Tibial artery (tissue), 4 donors: Measurements from ENCODE around the gene NTNG2.

Experiments used
- DNase-seq, 2 donors: peaks; one replicate each; pipeline ENCODE4 v3.0.0-alpha.2; 2019
- H3K27ac ChIP-seq, 2 donors: fragments of 200-600 bp; sonication (generic) in 1 of 2; 1 replicate in 1 of 2; 2 replicates in 1 of 2; pipeline ENCODE4 v1.5.1; 2018 to 2019; ENCODE audit warnings: mild to moderate bottlenecking in 1 of 2
- H3K27me3 ChIP-seq, 2 donors: fragments of 200-600 bp; sonication (generic) in 1 of 2; one replicate each; pipeline versions ENCODE4 v1.5.1 to v1.6.0; 2016 to 2019
- H3K36me3 ChIP-seq, 3 donors: fragments of 200-600 bp; sonication (generic) in 2 of 3; one replicate each; pipeline ENCODE4 v1.5.1; 2016 to 2019; ENCODE audit warnings: mild to moderate bottlenecking in 2 of 3
- H3K4me1 ChIP-seq, 4 donors: fragments of 200-600 bp; sonication (generic) in 2 of 4; 1 replicate in 3 of 4; 2 replicates in 1 of 4; pipeline ENCODE4 v1.5.1; 2016 to 2019
- H3K4me3 ChIP-seq, 2 donors: fragments of 200-600 bp; sonication (generic) in 1 of 2; 1 replicate in 1 of 2; 2 replicates in 1 of 2; pipeline ENCODE4 v1.5.1; 2018 to 2019; ENCODE audit warnings: mild to moderate bottlenecking in 2 of 2
- H3K9me3 ChIP-seq, 3 donors: fragments of 200-600 bp; sonication (generic) in 1 of 3; one replicate each; pipeline ENCODE4 v1.5.1; 2016 to 2019
- intact Hi-C: fragments of 100-400 bp; cut with DNase I; formaldehyde crosslinking; loops from one replicate; pipeline ENCODE4 v1.15.0; 2023; ENCODE audit warnings: low total_unique reads
- TF ChIP-seq, protein P1 (sequence below), 2 experiments: fragments of 200-600 bp in 1 of 2; fragments of 450-650 bp in 1 of 2; IDR thresholded peaks; one replicate each; pipeline ENCODE4 v1.5.1; 2017 to 2019; ENCODE audit warnings: antibody characterized with exemption in 2 of 2, mild to moderate bottlenecking in 1 of 2, moderate library complexity in 1 of 2

Gene NTNG2

DNA sequence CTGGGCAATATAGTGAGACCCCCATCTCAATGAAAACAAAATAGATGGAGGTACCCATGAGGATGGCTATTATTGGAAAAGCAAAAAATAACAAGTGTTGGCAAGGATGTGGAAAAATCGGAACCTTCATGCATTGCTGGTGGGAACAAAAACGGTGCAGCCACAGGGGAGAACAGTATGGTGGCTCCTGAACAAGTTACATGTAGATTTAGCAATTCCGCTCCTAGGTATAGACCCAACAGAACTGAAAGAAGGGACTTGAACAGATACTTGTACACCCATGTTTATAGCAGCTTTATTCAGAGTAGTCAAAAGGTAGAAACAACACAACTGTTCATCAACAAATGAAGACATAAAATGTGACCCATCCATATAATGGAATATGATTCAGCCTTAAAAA lies 43.0 kb downstream of the NTNG2 start:
- intact Hi-C loops: no loop called here
- Histone ChIP-seq H3K9me3 (peaks cover 0 to 7% (median 6%) of the 10 kb centered on the region in 3 donors), H3K27ac (no peak overlapping the region), H3K4me3 (no peak overlapping the region), H3K36me3 (no peaks in the 10 kb centered on the region), H3K4me1 (no peaks in the 10 kb centered on the region), H3K27me3 (peaks cover 0 to 59% of the 10 kb centered on the region in 2 donors)
- DNase-seq: no peak
- TF ChIP-seq, protein P1, sequence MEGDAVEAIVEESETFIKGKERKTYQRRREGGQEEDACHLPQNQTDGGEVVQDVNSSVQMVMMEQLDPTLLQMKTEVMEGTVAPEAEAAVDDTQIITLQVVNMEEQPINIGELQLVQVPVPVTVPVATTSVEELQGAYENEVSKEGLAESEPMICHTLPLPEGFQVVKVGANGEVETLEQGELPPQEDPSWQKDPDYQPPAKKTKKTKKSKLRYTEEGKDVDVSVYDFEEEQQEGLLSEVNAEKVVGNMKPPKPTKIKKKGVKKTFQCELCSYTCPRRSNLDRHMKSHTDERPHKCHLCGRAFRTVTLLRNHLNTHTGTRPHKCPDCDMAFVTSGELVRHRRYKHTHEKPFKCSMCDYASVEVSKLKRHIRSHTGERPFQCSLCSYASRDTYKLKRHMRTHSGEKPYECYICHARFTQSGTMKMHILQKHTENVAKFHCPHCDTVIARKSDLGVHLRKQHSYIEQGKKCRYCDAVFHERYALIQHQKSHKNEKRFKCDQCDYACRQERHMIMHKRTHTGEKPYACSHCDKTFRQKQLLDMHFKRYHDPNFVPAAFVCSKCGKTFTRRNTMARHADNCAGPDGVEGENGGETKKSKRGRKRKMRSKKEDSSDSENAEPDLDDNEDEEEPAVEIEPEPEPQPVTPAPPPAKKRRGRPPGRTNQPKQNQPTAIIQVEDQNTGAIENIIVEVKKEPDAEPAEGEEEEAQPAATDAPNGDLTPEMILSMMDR (IDR thresholded peaks at IDR 0.05): no peak

GRCh38 chr9:132207215-132207614 lies 45.4 kb downstream of the NTNG2 start:
- TF ChIP-seq, protein P1 (IDR thresholded peaks at IDR 0.05): no peak
- intact Hi-C loops: no loop called here
- Histone ChIP-seq H3K36me3 (no peaks in the 10 kb centered on the region), H3K4me3 (no peak overlapping the region), H3K27ac (no peak overlapping the region), H3K27me3 (peaks cover 0 to 43% of the 10 kb centered on the region in 2 donors), H3K9me3 (peaks cover 0 to 7% (median 6%) of the 10 kb centered on the region in 3 donors), H3K4me1 (no peaks in the 10 kb centered on the region)
- DNase-seq: no peak

DNA sequence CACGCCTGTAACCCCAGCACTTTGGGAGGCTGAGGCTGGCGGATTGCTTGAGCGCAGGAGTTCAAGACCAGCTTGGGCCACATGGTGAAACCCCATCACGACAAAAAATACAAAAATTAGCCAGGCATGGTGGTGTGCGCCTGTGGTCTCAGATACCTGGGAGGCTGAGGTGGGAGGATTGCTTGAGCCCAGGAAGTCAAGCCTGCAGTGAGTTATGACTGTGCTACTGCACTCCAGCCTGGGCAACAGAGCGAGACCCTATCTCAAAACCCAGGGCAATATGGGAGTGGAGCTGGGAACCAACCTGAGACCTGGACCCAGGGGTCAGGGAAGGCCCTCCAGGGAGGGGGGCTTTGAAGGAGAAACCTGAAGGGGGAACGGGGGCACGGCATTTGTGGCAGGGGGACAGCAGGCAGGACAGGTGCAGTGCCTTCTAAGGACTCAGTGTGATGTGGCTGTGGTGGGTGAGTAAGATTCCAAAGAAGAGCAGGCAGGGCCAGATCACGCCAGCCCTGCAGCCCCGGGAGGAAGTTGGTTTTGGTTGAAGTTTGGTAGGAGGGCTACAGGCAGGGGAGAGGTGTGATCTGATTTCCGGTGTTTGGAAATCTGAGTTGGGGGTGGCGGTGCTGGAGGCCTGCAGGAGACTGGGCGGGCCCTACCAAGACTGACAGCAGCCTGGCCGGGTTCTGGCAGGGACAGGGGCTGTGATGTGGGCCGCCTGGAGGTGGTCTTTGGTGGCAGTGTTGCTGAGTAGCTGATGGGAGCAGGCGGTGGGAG lies 46.2 kb downstream of the NTNG2 start:
- H3K27me3 ChIP-seq: peaks cover 0 to 35% of the 10 kb centered on the region in 2 donors
- TF ChIP-seq, protein P1 (IDR thresholded peaks at IDR 0.05): no peak
- intact Hi-C loops: no loop called here

DNA sequence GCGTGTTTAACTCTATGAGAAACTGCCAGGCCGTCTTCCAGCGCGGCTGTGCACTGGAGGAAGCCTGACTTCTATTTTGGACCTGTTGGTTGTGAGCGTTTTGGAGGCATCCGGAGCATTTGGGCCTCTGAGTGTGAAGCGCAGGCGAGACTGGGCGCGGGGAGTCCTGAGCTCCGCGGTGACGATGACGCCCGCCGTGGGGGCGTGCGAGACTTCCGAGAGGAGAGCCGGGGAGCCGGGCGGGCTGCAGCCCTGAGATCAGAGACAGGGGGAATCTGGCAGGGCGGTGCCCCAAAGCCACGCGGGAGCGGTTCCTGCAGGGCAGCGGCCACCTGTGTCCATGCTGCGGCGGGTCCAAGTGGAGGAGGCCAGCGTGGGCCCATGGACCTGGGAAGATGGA lies 47.4 kb downstream of the NTNG2 start:
- no peaks in the 10 kb centered on the region for H3K36me3 ChIP-seq
- no peak for DNase-seq
- H3K27ac ChIP-seq: no peak overlapping the region
- TF ChIP-seq, protein P1 (IDR thresholded peaks at IDR 0.05): no peak
- peaks cover 0 to 8% (median 7%) of the 10 kb centered on the region in 4 donors for H3K4me1 ChIP-seq
- intact Hi-C loops: no loop called here
- peaks cover 0 to 7% (median 6%) of the 10 kb centered on the region in 3 donors for H3K9me3 ChIP-seq
- H3K27me3 ChIP-seq: peaks cover 0 to 27% of the 10 kb centered on the region in 2 donors
- no peak overlapping the region for H3K4me3 ChIP-seq

More for the DNA sequence above, 46.2 kb downstream of the NTNG2 start:
- H3K9me3 ChIP-seq: peaks cover 0 to 7% (median 6%) of the 10 kb centered on the region in 3 donors
- no peaks in the 10 kb centered on the region for H3K36me3 ChIP-seq
- DNase-seq: no peak
- H3K4me1 ChIP-seq: no peaks in the 10 kb centered on the region
- no peak overlapping the region for H3K4me3 ChIP-seq
- no peak overlapping the region for H3K27ac ChIP-seq

- Histone ChIP-seq H3K4me1 (peaks cover 0 to 12% (median 10%) of the 10 kb centered on the region in 4 donors), H3K9me3 (no peaks in the 10 kb centered on the region), H3K27ac (no peak overlapping the region), H3K27me3 (peaks cover 0 to 23% of the 10 kb centered on the region in 2 donors), H3K4me3 (no peak overlapping the region), H3K36me3 (no peaks in the 10 kb centered on the region)
- TF ChIP-seq, protein P1 (IDR thresholded peaks at IDR 0.05): no peak
- intact Hi-C loops: no loop called here
- no peak for DNase-seq
These were observed 48.8 kb downstream of the NTNG2 start for GRCh38 chr9:132210472-132211145.
